ENCODE measurements around the gene EDC4. TPM values are rescaled to one million over a fixed set of nuclear protein-coding genes. Genes with fewer than 3 reads are reported as not detected.
A peak's percentile ranks its signal among the peaks of the same experiment; 100 is the strongest.

Gene EDC4
- total RNA-seq, 4 donors from 2014 or later, result 27.3 to 92.2 (median 43.0) TPM

- DNase-seq (ENCODE audit: low spot score), result no peak
- peak; percentile 36 for ATAC-seq (ENCODE audit: low FRiP score)
- TF ChIP-seq CTCF (IDR thresholded peaks at IDR 0.05), result no peak
Measured at GRCh38 chr16:67847064-67847861, 25.6 kb upstream of the EDC4 start, which contains the start of gene CENPT. Gene CENPT (minus strand): TSS chr16:67847693. CDS start chr16:67833859, 13,834 bp downstream.

DNA sequence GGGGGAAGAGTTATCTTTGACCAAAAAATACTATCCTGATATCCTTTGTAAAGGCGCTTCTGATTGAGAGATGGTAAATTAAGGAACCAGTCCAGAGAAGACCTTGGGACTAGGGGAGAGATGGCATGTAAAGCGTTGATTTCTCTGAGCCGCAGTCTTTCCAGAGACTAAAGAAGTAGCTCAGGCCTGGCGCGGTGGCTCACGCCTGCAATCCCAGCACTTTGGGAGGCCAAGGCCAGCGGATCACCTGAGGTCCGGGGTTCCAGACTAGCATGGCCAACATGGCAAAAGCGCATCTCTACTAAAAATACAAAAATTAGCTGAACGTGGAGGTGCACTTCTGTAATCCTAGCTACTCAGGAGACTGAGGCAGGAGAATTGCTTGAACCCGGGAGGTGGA is 24.7 kb upstream of the EDC4 start:
- no peak for ATAC-seq (ENCODE audit: low FRiP score)
- DNase-seq (ENCODE audit: low spot score), result no peak
- TF ChIP-seq CTCF (IDR thresholded peaks at IDR 0.05), result no peak

GRCh38 chr16:67853670-67854069 is 19.2 kb upstream of the EDC4 start:
- TF ChIP-seq CTCF (IDR thresholded peaks at IDR 0.05), result no peak
- DNase-seq (ENCODE audit: low spot score) (no peak), ATAC-seq (ENCODE audit: low FRiP score) (no peak)

DNA sequence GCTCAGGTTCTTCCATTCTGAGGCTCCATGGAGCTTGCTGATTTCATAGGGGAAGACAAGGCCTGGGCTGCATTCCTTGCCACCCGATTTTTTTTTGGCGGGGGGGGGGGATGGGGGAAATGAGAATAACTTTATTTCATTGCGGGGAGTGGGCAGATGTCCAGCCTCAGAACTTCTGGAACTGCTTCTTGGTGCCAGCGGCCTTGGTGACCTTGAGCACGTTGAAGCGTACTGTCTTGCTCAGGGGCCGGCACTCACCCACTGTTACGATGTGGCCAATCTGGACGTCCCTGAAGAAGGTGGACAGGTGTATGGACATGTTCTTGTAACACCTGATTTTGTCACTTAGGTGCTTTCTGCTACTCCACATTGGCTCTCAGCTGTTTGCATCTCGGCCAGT is 17.1 kb upstream of the EDC4 start:
- ATAC-seq (ENCODE audit: low FRiP score) (no peak), DNase-seq (ENCODE audit: low spot score) (no peak)
- TF ChIP-seq CTCF (IDR thresholded peaks at IDR 0.05), result no peak

- no peak for ATAC-seq (ENCODE audit: low FRiP score)
- TF ChIP-seq CTCF (IDR thresholded peaks at IDR 0.05), result no peak
- DNase-seq (ENCODE audit: low spot score), result no peak
Measured at GRCh38 chr16:67856927-67857546, 15.8 kb upstream of the EDC4 start.

DNA sequence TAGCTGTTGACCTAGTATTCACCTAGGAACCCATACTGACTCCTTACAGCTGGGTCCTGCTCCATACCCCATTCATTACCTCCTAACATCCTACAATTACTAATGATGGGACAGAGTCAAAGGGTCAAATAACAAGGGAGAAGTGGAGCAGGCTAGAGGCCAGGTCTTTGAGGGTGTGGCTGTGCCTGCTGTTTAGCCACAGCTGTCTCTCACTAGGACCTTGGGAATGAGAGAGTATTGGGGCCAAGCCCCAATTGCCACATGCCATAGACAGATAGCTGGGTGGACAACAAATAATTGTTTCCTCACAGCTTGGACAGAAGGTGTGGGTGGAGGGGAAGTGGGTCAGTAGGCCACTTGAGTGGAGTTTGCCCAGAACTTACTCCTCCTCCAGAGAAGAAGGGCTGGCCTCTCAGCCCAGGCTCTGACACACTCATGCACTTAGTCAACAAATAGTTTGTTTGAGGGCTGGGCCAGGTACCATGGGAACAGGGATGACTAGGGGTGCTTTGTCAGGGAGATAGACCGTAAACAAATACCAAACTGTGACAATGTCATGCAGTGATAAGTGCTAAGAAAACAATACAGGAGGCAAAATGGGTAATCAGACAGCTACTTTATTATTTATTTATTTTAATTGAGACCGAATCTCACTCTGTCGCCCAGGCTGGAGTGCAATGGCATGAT is 15.2 kb upstream of the EDC4 start:
- ATAC-seq (ENCODE audit: low FRiP score) (peak; percentile 94), DNase-seq (ENCODE audit: low spot score) (peak; percentile 56)
- no peak for TF ChIP-seq CTCF (IDR thresholded peaks at IDR 0.05)

Data from omental fat pad (tissue), 4 donors.